ENCODE measurements around the gene CDH8. TPM values are rescaled to one million over a fixed set of nuclear protein-coding genes. Genes with fewer than 3 reads are reported as not detected.

CDH8 gene
- total RNA-seq, 1 experiment from 2014 or later, result 2.5 TPM

DNA sequence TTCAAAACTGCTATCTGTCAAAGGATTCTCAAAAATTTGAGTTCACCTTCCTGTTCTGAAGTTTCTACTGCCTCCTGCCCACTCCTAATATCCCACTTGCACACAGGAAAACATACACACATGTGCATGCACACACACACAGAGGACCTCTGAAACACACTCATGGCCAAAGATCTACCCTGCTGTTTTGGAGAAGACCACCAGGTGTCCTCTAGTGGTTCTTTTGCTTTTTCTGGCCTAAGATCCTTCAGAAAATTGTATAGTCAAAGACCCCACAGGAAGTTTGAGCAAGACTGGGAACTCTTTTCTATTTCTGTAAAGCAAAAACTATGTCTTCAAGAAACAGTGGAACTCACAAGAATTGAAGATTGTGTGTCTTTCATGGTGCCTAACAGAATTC is 90.2 kb downstream of the CDH8 start:
- no peaks in the 10 kb centered on the region for H3K79me2 ChIP-seq (ENCODE audit: insufficient read depth, low read length)
- CTCF ChIA-PET, result no interaction called here
- no peak overlapping the region for H2AFZ ChIP-seq (ENCODE audit: low read depth, low read length, poor library complexity, severe bottlenecking)
- no peaks in the 10 kb centered on the region for H3K27me3 ChIP-seq (ENCODE audit: insufficient read depth, low read length)
- H4K20me1 ChIP-seq (ENCODE audit: insufficient read depth), result no peaks in the 10 kb centered on the region
- H3K9ac ChIP-seq (ENCODE audit: low read length), result no peak overlapping the region
- DNase-seq (ENCODE audit: low read depth, low spot score), result no peak
- no peaks in the 10 kb centered on the region for H3K9me2 ChIP-seq (ENCODE audit: insufficient read depth)
- ATAC-seq, result no peak
- no peaks in the 10 kb centered on the region for H3K36me3 ChIP-seq (ENCODE audit: control insufficient read depth in 1 of 2, insufficient read depth in 2 of 2, low read length in 2 of 2)
- H3K4me2 ChIP-seq (ENCODE audit: low read length), result no peak overlapping the region
- H3K4me3 ChIP-seq (replicated peaks in 1 of 2; ENCODE audit: low read depth in 1 of 2, low read length in 2 of 2), result no peak overlapping the region
- BruUV-seq (replicated peaks), result no TSS peak
- RAD21 ChIA-PET (ENCODE audit: low non-redundant PET in 1 of 2, low total read pairs in 2 of 2, uncharacterized antibody in 2 of 2, unreplicated experiment in 2 of 2), result no interaction called here
- no peaks in the 10 kb centered on the region for H3K4me1 ChIP-seq (ENCODE audit: control insufficient read depth in 1 of 2, insufficient read depth in 2 of 2, low read length in 2 of 2)
- no peak for TF ChIP-seq POLR2A (IDR thresholded peaks at IDR 0.05; ENCODE audit: borderline replicate concordance, extremely low read depth, insufficient read depth, insufficient read length)
- TF ChIP-seq SP1 (IDR thresholded peaks at IDR 0.05; ENCODE audit: low read depth), result no peak
- no peak for TF ChIP-seq TCF7L2 (IDR thresholded peaks at IDR 0.05; ENCODE audit: borderline replicate concordance, extremely low read depth, insufficient read depth, insufficient read length)
- TF ChIP-seq RAD21 (IDR thresholded peaks at IDR 0.05; ENCODE audit: low read depth), result no peak
- TF ChIP-seq, protein P1, sequence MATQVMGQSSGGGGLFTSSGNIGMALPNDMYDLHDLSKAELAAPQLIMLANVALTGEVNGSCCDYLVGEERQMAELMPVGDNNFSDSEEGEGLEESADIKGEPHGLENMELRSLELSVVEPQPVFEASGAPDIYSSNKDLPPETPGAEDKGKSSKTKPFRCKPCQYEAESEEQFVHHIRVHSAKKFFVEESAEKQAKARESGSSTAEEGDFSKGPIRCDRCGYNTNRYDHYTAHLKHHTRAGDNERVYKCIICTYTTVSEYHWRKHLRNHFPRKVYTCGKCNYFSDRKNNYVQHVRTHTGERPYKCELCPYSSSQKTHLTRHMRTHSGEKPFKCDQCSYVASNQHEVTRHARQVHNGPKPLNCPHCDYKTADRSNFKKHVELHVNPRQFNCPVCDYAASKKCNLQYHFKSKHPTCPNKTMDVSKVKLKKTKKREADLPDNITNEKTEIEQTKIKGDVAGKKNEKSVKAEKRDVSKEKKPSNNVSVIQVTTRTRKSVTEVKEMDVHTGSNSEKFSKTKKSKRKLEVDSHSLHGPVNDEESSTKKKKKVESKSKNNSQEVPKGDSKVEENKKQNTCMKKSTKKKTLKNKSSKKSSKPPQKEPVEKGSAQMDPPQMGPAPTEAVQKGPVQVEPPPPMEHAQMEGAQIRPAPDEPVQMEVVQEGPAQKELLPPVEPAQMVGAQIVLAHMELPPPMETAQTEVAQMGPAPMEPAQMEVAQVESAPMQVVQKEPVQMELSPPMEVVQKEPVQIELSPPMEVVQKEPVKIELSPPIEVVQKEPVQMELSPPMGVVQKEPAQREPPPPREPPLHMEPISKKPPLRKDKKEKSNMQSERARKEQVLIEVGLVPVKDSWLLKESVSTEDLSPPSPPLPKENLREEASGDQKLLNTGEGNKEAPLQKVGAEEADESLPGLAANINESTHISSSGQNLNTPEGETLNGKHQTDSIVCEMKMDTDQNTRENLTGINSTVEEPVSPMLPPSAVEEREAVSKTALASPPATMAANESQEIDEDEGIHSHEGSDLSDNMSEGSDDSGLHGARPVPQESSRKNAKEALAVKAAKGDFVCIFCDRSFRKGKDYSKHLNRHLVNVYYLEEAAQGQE (IDR thresholded peaks at IDR 0.05; ENCODE audit: low read depth), result no peak
- POLR2A ChIA-PET, result no interaction called here
- intact Hi-C loops (cut with micrococcal nuclease), result no loop called here
- H3K9me3 ChIP-seq (ENCODE audit: control insufficient read depth in 1 of 2, insufficient read depth in 1 of 2, low read depth in 1 of 2, low read length in 2 of 2), result peaks cover 11 to 13% of the 10 kb centered on the region in 2 experiments; a peak in 2 of 4 replicates
- H3K27ac ChIP-seq (ENCODE audit: low read depth, low read length), result no peak overlapping the region

DNA sequence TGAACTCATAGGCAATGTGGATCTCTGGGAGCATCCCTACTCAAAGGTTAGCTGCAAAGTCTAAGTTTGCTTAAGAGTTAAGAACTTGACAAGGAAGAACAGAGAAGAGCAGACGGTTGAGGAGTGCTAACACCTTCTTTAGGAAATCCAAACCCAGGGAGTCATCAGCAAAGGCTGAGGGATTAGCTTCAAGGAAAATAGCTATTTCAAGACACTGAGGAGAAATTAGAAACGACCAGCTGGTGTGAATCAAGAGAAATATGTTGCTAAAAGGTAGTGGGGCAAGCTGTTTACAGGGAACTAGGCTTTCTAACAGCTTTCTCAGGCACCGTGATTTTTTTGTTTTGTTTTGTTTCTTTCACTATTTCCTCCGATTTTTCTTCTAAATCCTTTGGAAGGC is 90.7 kb downstream of the CDH8 start:
- Histone ChIP-seq H3K9me3 (ENCODE audit: control insufficient read depth in 1 of 2, insufficient read depth in 1 of 2, low read depth in 1 of 2, low read length in 2 of 2) (peaks cover 6 to 13% of the 10 kb centered on the region in 2 experiments; a peak in 2 of 4 replicates), H3K4me1 (ENCODE audit: control insufficient read depth in 1 of 2, insufficient read depth in 2 of 2, low read length in 2 of 2) (no peaks in the 10 kb centered on the region), H3K4me2 (ENCODE audit: low read length) (no peak overlapping the region), H3K27me3 (ENCODE audit: insufficient read depth, low read length) (no peaks in the 10 kb centered on the region), H2AFZ (ENCODE audit: low read depth, low read length, poor library complexity, severe bottlenecking) (no peak overlapping the region), H3K27ac (ENCODE audit: low read depth, low read length) (no peak overlapping the region), H3K79me2 (ENCODE audit: insufficient read depth, low read length) (no peaks in the 10 kb centered on the region), H3K4me3 (replicated peaks in 1 of 2; ENCODE audit: low read depth in 1 of 2, low read length in 2 of 2) (no peak overlapping the region), H3K9ac (ENCODE audit: low read length) (no peak overlapping the region), H3K36me3 (ENCODE audit: control insufficient read depth in 1 of 2, insufficient read depth in 2 of 2, low read length in 2 of 2) (no peaks in the 10 kb centered on the region), H4K20me1 (ENCODE audit: insufficient read depth) (no peaks in the 10 kb centered on the region), H3K9me2 (ENCODE audit: insufficient read depth) (no peaks in the 10 kb centered on the region)
- ATAC-seq, result no peak
- ChIA-PET CTCF (no interaction called here), RAD21 (ENCODE audit: low non-redundant PET in 1 of 2, low total read pairs in 2 of 2, uncharacterized antibody in 2 of 2, unreplicated experiment in 2 of 2) (no interaction called here), POLR2A (no interaction called here)
- intact Hi-C loops (cut with micrococcal nuclease), result no loop called here
- TF ChIP-seq CEBPB (IDR thresholded peaks at IDR 0.05; ENCODE audit: low read depth) (no peak), EGR1 (IDR thresholded peaks at IDR 0.05; ENCODE audit: low read depth) (no peak), SIN3A (IDR thresholded peaks at IDR 0.05; ENCODE audit: low read depth) (no peak), POLR2AphosphoS5 (IDR thresholded peaks at IDR 0.05; ENCODE audit: low read depth, low read length) (no peak), ZNF274 (IDR thresholded peaks at IDR 0.05; ENCODE audit: low read depth, low read length) (no peak), SP1 (IDR thresholded peaks at IDR 0.05; ENCODE audit: low read depth) (no peak), ZFX (IDR thresholded peaks at IDR 0.05) (no peak), ELF1 (IDR thresholded peaks at IDR 0.05; ENCODE audit: borderline replicate concordance, low read depth) (no peak), EZH2 (IDR thresholded peaks at IDR 0.05) (no peak)
- TF ChIP-seq, protein P2, sequence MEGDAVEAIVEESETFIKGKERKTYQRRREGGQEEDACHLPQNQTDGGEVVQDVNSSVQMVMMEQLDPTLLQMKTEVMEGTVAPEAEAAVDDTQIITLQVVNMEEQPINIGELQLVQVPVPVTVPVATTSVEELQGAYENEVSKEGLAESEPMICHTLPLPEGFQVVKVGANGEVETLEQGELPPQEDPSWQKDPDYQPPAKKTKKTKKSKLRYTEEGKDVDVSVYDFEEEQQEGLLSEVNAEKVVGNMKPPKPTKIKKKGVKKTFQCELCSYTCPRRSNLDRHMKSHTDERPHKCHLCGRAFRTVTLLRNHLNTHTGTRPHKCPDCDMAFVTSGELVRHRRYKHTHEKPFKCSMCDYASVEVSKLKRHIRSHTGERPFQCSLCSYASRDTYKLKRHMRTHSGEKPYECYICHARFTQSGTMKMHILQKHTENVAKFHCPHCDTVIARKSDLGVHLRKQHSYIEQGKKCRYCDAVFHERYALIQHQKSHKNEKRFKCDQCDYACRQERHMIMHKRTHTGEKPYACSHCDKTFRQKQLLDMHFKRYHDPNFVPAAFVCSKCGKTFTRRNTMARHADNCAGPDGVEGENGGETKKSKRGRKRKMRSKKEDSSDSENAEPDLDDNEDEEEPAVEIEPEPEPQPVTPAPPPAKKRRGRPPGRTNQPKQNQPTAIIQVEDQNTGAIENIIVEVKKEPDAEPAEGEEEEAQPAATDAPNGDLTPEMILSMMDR (IDR thresholded peaks at IDR 0.05 in 2 of 3, conservative IDR thresholded peaks at IDR 0.05 in 1 of 3; ENCODE audit: borderline replicate concordance in 1 of 3, insufficient read depth in 1 of 3, low read depth in 2 of 3, low read length in 2 of 3), result no peak
- TF ChIP-seq, protein P3, sequence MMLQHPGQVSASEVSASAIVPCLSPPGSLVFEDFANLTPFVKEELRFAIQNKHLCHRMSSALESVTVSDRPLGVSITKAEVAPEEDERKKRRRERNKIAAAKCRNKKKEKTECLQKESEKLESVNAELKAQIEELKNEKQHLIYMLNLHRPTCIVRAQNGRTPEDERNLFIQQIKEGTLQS (IDR thresholded peaks at IDR 0.05), result no peak
- DNase-seq (ENCODE audit: low read depth, low spot score), result no peak
- no TSS peak for BruUV-seq (replicated peaks)
